ENCODE data around the gene IL10. TPM values are rescaled to one million over a fixed set of nuclear protein-coding genes. Genes with fewer than 3 reads are reported as not detected.

Gene IL10
- polyA plus RNA-seq, 3 donors: 4.1 to 68.1 (median 7.8) TPM

- Histone ChIP-seq H3K9ac (ENCODE audit: insufficient read depth, low read length, poor library complexity, severe bottlenecking) (no peak overlapping the region), H3K9me3 (replicated peaks in 1 of 2; ENCODE audit: control insufficient read depth in 1 of 2, insufficient read depth in 1 of 2, low read length in 2 of 2) (no peaks in the 10 kb centered on the region), H3K4me1 (ENCODE audit: control insufficient read depth in 1 of 2, insufficient read depth in 2 of 2, low read length in 2 of 2) (peaks cover 75 to 87% of the 10 kb centered on the region in 2 donors), H3K36me3 (replicated peaks in 1 of 2; ENCODE audit: control insufficient read depth in 1 of 2, insufficient read depth in 2 of 2, low read length in 2 of 2) (peaks cover 0 to 14% of the 10 kb centered on the region in 2 donors), H4K20me1 (ENCODE audit: insufficient read depth, low read length) (no peaks in the 10 kb centered on the region), H3K27me3 (ENCODE audit: control insufficient read depth in 2 of 2, insufficient read depth in 2 of 2, low read length in 2 of 2) (no peaks in the 10 kb centered on the region), H3K79me2 (ENCODE audit: insufficient read depth, low read length) (peaks cover 5% of the 10 kb centered on the region), H3K27ac (ENCODE audit: low read depth in 1 of 2, low read length in 2 of 2) (no peak overlapping the region), H3K4me3 (replicated peaks in 1 of 3; ENCODE audit: low read depth in 2 of 3, low read length in 3 of 3) (peak overlapping the region in 1 of 3 experiments; percentile 70), H3K4me2 (replicated peaks; ENCODE audit: extremely low read depth, low read length, poor library complexity, severe bottlenecking) (peak overlapping the region; percentile 76), H2AFZ (ENCODE audit: insufficient read depth, low read depth, low read length, poor library complexity, severe bottlenecking) (no peak overlapping the region)
- H3K9me3 Mint-ChIP-seq: peaks cover 0 to 2% (median 0%) of the 10 kb centered on the region in 7 donors
- peak overlapping the region in 1 of 2 donors; percentile 66 for H3K4me3 Mint-ChIP-seq
- TF ChIP-seq CTCF (IDR thresholded peaks at IDR 0.05): no peak
- 76% methylated on average over 6 of the region's 7 CpGs for WGBS (ENCODE audit: insufficient coverage)
- H3K36me3 Mint-ChIP-seq: peaks cover 26 to 28% of the 10 kb centered on the region in 2 donors
- H3K27me3 Mint-ChIP-seq (ENCODE audit: low read depth in 3 of 3): peaks cover 0 to 13% (median 9%) of the 10 kb centered on the region in 3 donors
- intact Hi-C loops (cut with micrococcal nuclease): loop anchor here (5.0 kb wide), 3 partner anchors 33 to 1113 kb away; no protein-coding TSS in a partner anchor
- peak overlapping the region in 3 of 7 donors; percentile 37 to 96 (median 95) for H3K27ac Mint-ChIP-seq
- DNase-seq: no peak
- peaks cover 83% of the 10 kb centered on the region for H3K4me1 Mint-ChIP-seq
Observed at GRCh38 chr1:206769304-206769731, 3.0 kb downstream of the IL10 start.

GRCh38 chr1:206768472-206769303, 3.6 kb downstream of the IL10 start:
- Histone ChIP-seq H3K79me2 (ENCODE audit: insufficient read depth, low read length) (peaks cover 5% of the 10 kb centered on the region), H3K27ac (ENCODE audit: low read depth in 1 of 2, low read length in 2 of 2) (no peak overlapping the region), H3K4me2 (replicated peaks; ENCODE audit: extremely low read depth, low read length, poor library complexity, severe bottlenecking) (no peak overlapping the region), H3K9ac (ENCODE audit: insufficient read depth, low read length, poor library complexity, severe bottlenecking) (no peak overlapping the region), H4K20me1 (ENCODE audit: insufficient read depth, low read length) (no peaks in the 10 kb centered on the region), H3K27me3 (ENCODE audit: control insufficient read depth in 2 of 2, insufficient read depth in 2 of 2, low read length in 2 of 2) (no peaks in the 10 kb centered on the region), H3K36me3 (replicated peaks in 1 of 2; ENCODE audit: control insufficient read depth in 1 of 2, insufficient read depth in 2 of 2, low read length in 2 of 2) (peaks cover 0 to 14% of the 10 kb centered on the region in 2 donors), H2AFZ (ENCODE audit: insufficient read depth, low read depth, low read length, poor library complexity, severe bottlenecking) (no peak overlapping the region), H3K9me3 (replicated peaks in 1 of 2; ENCODE audit: control insufficient read depth in 1 of 2, insufficient read depth in 1 of 2, low read length in 2 of 2) (peaks cover 0 to 3% of the 10 kb centered on the region in 2 donors), H3K4me3 (replicated peaks in 1 of 3; ENCODE audit: low read depth in 2 of 3, low read length in 3 of 3) (no peak overlapping the region), H3K4me1 (ENCODE audit: control insufficient read depth in 1 of 2, insufficient read depth in 2 of 2, low read length in 2 of 2) (peaks cover 68 to 81% of the 10 kb centered on the region in 2 donors)
- Mint-ChIP-seq H3K4me1 (peaks cover 77% of the 10 kb centered on the region), H3K36me3 (peaks cover 27 to 31% of the 10 kb centered on the region in 2 donors), H3K27ac (peak overlapping the region in 1 of 7 donors; percentile 24), H3K4me3 (no peak overlapping the region), H3K9me3 (peaks cover 0 to 8% (median 3%) of the 10 kb centered on the region in 7 donors), H3K27me3 (ENCODE audit: low read depth in 3 of 3) (peaks cover 0 to 11% (median 10%) of the 10 kb centered on the region in 3 donors)
- intact Hi-C loops (cut with micrococcal nuclease): loop anchor here (5.0 kb wide), 3 partner anchors 34 to 1114 kb away; no protein-coding TSS in a partner anchor
- 89% methylated on average over 7 of the region's 14 CpGs for WGBS (ENCODE audit: insufficient coverage)
- no peak for DNase-seq
- TF ChIP-seq CTCF (IDR thresholded peaks at IDR 0.05): no peak
